GM23338 (cell line): ENCODE data around the gene DENND4C. TPM values are rescaled to one million over a fixed set of nuclear protein-coding genes. Genes with fewer than 3 reads are reported as not detected.
A peak's percentile ranks its signal among the peaks of the same experiment; 100 is the strongest.

ENCODE experiments used
- ATAC-seq: fragments of 200-7000 bp; cut with Tn5 transposase; 3 replicates; pipeline ENCODE4 v1.9.1; 2020
- DNase-seq: peaks from one replicate; pipeline ENCODE4 v3.0.0-alpha.2; 2015; ENCODE audit warnings: low spot score
- H2AFZ ChIP-seq: fragments of 200-600 bp; sonication (generic); 2 replicates; pipeline ENCODE4 v1.8.0; 2016; ENCODE audit warnings: antibody characterized with exemption, mild to moderate bottlenecking, moderate library complexity
- H3F3A ChIP-seq: fragments of 200-600 bp; sonication (generic); replicated peaks from 2 replicates; pipeline ENCODE4 v1.8.0; 2017; ENCODE audit warnings: antibody characterized with exemption, mixed run types, low read depth
- H3K27ac ChIP-seq: fragments of 200-600 bp; sonication (generic); 2 replicates; pipeline ENCODE4 v1.6.1; 2016; ENCODE audit warnings: low read depth
- H3K27me3 ChIP-seq: fragments of 200-600 bp; sonication (generic); 2 replicates; pipeline ENCODE4 v1.8.0; 2016; ENCODE audit warnings: mild to moderate bottlenecking, mixed run types, moderate library complexity; ENCODE audit not compliant: insufficient read depth
- H3K36me3 ChIP-seq: fragments of 200-600 bp; sonication (generic); 2 replicates; pipeline ENCODE4 v1.8.0; 2016; ENCODE audit warnings: mild to moderate bottlenecking; ENCODE audit not compliant: insufficient read depth
- H3K4me1 ChIP-seq: fragments of 200-600 bp; sonication (generic); 2 replicates; pipeline ENCODE4 v1.8.0; 2016; ENCODE audit warnings: mild to moderate bottlenecking, moderate library complexity; ENCODE audit not compliant: insufficient read depth
- H3K4me2 ChIP-seq: fragments of 200-600 bp; sonication (generic); 2 replicates; pipeline ENCODE4 v1.7.1; 2017; ENCODE audit warnings: mixed run types
- H3K4me3 ChIP-seq: fragments of 200-600 bp; sonication (generic); 2 replicates; pipeline ENCODE4 v1.6.1; 2016; ENCODE audit warnings: mixed run types
- H3K79me2 ChIP-seq: fragments of 200-600 bp; sonication (generic); replicated peaks from 2 replicates; pipeline ENCODE4 v1.8.0; 2017; ENCODE audit warnings: mild to moderate bottlenecking; ENCODE audit not compliant: insufficient read depth
- H3K9me2 ChIP-seq: fragments of 200-600 bp; sonication (generic); 2 replicates; pipeline ENCODE4 v1.8.0; 2017; ENCODE audit not compliant: insufficient read depth
- H4K20me1 ChIP-seq: fragments of 200-600 bp; sonication (generic); replicated peaks from 2 replicates; pipeline ENCODE4 v1.8.0; 2017; ENCODE audit warnings: mild to moderate bottlenecking; ENCODE audit not compliant: insufficient read depth
- H3K27ac Mint-ChIP-seq: 2 replicates; pipeline ENCODE4 v1.8.0; 2020; ENCODE audit warnings: inconsistent platforms, mild to moderate bottlenecking, moderate library complexity, mixed read lengths
- H3K27me3 Mint-ChIP-seq: 3 replicates; pipeline ENCODE4 v1.8.0; 2022; ENCODE audit warnings: low read depth, mild to moderate bottlenecking, moderate library complexity, mixed read lengths, inconsistent platforms; ENCODE audit not compliant: insufficient read depth, poor library complexity
- H3K36me3 Mint-ChIP-seq: 3 replicates; pipeline ENCODE4 v1.8.0; 2021; ENCODE audit warnings: low read depth, mild to moderate bottlenecking, inconsistent platforms, moderate library complexity, mixed read lengths
- H3K4me1 Mint-ChIP-seq: 3 replicates; pipeline ENCODE4 v1.8.0; 2020; ENCODE audit warnings: mild to moderate bottlenecking, inconsistent platforms, mixed read lengths
- H3K4me3 Mint-ChIP-seq: 3 replicates; pipeline ENCODE4 v1.8.0; 2021; ENCODE audit warnings: moderate library complexity, mild to moderate bottlenecking, inconsistent platforms, mixed read lengths
- H3K9me3 Mint-ChIP-seq: 3 replicates; pipeline ENCODE4 v1.8.0; 2020; ENCODE audit warnings: moderate library complexity, mild to moderate bottlenecking, inconsistent platforms, mixed read lengths
- JUNB ChIP-seq: IDR thresholded peaks from one replicate; pipeline ENCODE4 v1.6.1; 2016; ENCODE audit warnings: antibody characterized with exemption; ENCODE audit not compliant: unreplicated experiment
- POLR2AphosphoS5 ChIP-seq: IDR thresholded peaks from 2 replicates; pipeline ENCODE4 v1.6.1; 2016; ENCODE audit warnings: antibody characterized with exemption, low read depth
- ZNF331 ChIP-seq: fragments of 250-450 bp; sonication (Bioruptor Pico); IDR thresholded peaks from 2 replicates; pipeline ENCODE4 v1.5.0; 2020; ENCODE audit warnings: low read depth, mild to moderate bottlenecking, moderate library complexity
- ZNF462 ChIP-seq: fragments of 250-450 bp; sonication (Bioruptor Pico); IDR thresholded peaks from 2 replicates; pipeline ENCODE4 v1.5.0; 2020; ENCODE audit warnings: mild to moderate bottlenecking, moderate library complexity
- polyA plus RNA-seq: library from polyadenylated mRNA; unstranded; fragments of >200 nt; fragmentation: Nextera tagmentation; extraction: Ambion mirVana; gene quantifications from 2 replicates; pipeline ENCODE4 v1.2.1, GENCODE V29; 2016
- total RNA-seq: library from RNA; depleted of rRNA; stranded (reverse); fragments of >200 nt; shearing (Covaris generic); gene quantifications from 2 replicates; pipeline ENCODE4 v1.2.3, GENCODE V29; 2014
- TF ChIP-seq, protein P1 (sequence below): IDR thresholded peaks from one replicate; pipeline ENCODE4 v1.6.1; 2018; ENCODE audit warnings: antibody characterized with exemption; ENCODE audit not compliant: unreplicated experiment

Gene DENND4C
- total and polyA plus RNA-seq, 2 experiments from 2014 or later, result 6.4 to 30.8 TPM

DNA sequence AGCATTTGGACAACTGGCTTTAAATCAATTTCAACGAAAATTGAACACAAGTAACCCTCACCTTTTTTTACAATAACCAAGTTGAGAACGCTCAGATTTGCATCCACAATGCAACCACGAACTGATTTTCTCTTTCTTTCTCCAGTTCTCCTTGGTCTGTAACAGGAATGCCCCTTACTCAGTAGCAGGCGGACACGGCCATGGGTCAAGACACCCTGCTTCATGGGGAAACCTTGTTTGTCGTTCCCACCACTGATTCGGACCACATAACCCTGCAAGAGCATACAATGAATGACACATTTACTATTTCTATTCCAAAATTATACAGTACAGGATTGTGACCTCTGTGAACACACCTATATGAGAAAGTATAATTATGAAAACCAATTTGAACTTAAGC is 148.2 kb downstream of the DENND4C start (continued):
- TF ChIP-seq ZNF462 (CRISPR knock-in tag), result no peak
- no peak for TF ChIP-seq JUNB

GRCh38 chr9:19379283-19379682 is 148.8 kb downstream of the DENND4C start:
- Mint-ChIP-seq H3K36me3 (peaks cover 61% of the 10 kb centered on the region), H3K27me3 (peaks cover 26% of the 10 kb centered on the region), H3K4me1 (peaks cover 23% of the 10 kb centered on the region), H3K27ac (peak overlapping the region; percentile 100), H3K4me3 (peak overlapping the region; percentile 100), H3K9me3 (peaks cover 3% of the 10 kb centered on the region; the same call in 2 of the 3 replicates)
- Histone ChIP-seq H2AFZ (no peak overlapping the region), H3K27ac (peak overlapping the region; percentile 96), H3K36me3 (peaks cover 46% of the 10 kb centered on the region), H3K27me3 (no peaks in the 10 kb centered on the region), H3F3A (peaks cover 45% of the 10 kb centered on the region), H3K4me3 (peak overlapping the region; percentile 97), H3K9me2 (no peaks in the 10 kb centered on the region), H3K79me2 (peaks cover 35% of the 10 kb centered on the region), H3K4me1 (peaks cover 23% of the 10 kb centered on the region), H4K20me1 (peaks cover 27% of the 10 kb centered on the region), H3K4me2 (peak overlapping the region; percentile 99)
- DNase-seq (no peak), ATAC-seq (no peak)
- TF ChIP-seq ZNF331, result no peak

- peaks cover 3% of the 10 kb centered on the region; the same call in 2 of the 3 replicates for H3K9me3 Mint-ChIP-seq
- TF ChIP-seq, protein P1, sequence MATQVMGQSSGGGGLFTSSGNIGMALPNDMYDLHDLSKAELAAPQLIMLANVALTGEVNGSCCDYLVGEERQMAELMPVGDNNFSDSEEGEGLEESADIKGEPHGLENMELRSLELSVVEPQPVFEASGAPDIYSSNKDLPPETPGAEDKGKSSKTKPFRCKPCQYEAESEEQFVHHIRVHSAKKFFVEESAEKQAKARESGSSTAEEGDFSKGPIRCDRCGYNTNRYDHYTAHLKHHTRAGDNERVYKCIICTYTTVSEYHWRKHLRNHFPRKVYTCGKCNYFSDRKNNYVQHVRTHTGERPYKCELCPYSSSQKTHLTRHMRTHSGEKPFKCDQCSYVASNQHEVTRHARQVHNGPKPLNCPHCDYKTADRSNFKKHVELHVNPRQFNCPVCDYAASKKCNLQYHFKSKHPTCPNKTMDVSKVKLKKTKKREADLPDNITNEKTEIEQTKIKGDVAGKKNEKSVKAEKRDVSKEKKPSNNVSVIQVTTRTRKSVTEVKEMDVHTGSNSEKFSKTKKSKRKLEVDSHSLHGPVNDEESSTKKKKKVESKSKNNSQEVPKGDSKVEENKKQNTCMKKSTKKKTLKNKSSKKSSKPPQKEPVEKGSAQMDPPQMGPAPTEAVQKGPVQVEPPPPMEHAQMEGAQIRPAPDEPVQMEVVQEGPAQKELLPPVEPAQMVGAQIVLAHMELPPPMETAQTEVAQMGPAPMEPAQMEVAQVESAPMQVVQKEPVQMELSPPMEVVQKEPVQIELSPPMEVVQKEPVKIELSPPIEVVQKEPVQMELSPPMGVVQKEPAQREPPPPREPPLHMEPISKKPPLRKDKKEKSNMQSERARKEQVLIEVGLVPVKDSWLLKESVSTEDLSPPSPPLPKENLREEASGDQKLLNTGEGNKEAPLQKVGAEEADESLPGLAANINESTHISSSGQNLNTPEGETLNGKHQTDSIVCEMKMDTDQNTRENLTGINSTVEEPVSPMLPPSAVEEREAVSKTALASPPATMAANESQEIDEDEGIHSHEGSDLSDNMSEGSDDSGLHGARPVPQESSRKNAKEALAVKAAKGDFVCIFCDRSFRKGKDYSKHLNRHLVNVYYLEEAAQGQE, result peak; percentile 34
- TF ChIP-seq POLR2AphosphoS5, result no peak
- DNase-seq, result peak; percentile 35
These were observed 149.2 kb downstream of the DENND4C start for GRCh38 chr9:19379697-19380046.

More at GRCh38 chr9:19379697-19380046, 149.2 kb downstream of the DENND4C start:
- peak; percentile 26 for ATAC-seq
- Histone ChIP-seq H4K20me1 (peaks cover 27% of the 10 kb centered on the region), H3K4me2 (peak overlapping the region; percentile 99), H3K4me3 (peak overlapping the region; percentile 97), H3K79me2 (peaks cover 35% of the 10 kb centered on the region), H3K36me3 (peaks cover 46% of the 10 kb centered on the region), H3K4me1 (peaks cover 23% of the 10 kb centered on the region), H3K9me2 (no peaks in the 10 kb centered on the region), H3K27ac (peak overlapping the region; percentile 96), H3F3A (peaks cover 45% of the 10 kb centered on the region), H3K27me3 (no peaks in the 10 kb centered on the region), H2AFZ (no peak overlapping the region)
- peaks cover 23% of the 10 kb centered on the region for H3K27me3 Mint-ChIP-seq
- peak overlapping the region; percentile 100 for H3K4me3 Mint-ChIP-seq
- H3K4me1 Mint-ChIP-seq, result peaks cover 23% of the 10 kb centered on the region
- H3K27ac Mint-ChIP-seq, result peak overlapping the region; percentile 100
- H3K36me3 Mint-ChIP-seq, result peaks cover 57% of the 10 kb centered on the region
